GM20000 (cell line): ENCODE results near the gene SALL3.

Source experiments
- DNase-seq: peaks from one replicate; pipeline ENCODE4 v3.0.0; 2012; ENCODE audit warnings: low spot score
- TF ChIP-seq, protein P1 (sequence below): IDR thresholded peaks from 2 replicates; pipeline ENCODE4 v1.5.1; 2012; ENCODE audit warnings: mild to moderate bottlenecking, control low read depth; ENCODE audit errors: extremely low read depth, missing control alignments

The SALL3 gene

DNA sequence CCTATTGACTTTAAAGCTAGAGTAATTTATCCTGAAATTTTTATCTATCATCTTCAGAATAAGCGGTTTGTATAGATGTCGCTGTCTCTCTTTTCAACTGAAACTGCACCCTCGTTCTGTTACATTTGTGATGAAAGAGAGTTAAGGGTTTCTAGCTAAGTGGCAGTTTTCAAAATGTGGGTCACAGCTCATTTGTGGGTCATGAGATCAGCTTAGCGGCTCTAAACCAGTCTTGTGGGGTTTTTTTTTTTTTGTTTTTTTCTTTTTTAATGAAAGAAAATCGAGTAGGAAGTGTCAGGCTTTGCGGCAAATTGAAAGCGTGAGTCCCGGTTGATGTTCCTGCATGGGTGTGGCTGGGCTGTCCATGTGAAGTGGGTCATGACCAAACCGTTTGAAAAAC, 31.2 kb downstream of the SALL3 start:
- TF ChIP-seq, protein P1, sequence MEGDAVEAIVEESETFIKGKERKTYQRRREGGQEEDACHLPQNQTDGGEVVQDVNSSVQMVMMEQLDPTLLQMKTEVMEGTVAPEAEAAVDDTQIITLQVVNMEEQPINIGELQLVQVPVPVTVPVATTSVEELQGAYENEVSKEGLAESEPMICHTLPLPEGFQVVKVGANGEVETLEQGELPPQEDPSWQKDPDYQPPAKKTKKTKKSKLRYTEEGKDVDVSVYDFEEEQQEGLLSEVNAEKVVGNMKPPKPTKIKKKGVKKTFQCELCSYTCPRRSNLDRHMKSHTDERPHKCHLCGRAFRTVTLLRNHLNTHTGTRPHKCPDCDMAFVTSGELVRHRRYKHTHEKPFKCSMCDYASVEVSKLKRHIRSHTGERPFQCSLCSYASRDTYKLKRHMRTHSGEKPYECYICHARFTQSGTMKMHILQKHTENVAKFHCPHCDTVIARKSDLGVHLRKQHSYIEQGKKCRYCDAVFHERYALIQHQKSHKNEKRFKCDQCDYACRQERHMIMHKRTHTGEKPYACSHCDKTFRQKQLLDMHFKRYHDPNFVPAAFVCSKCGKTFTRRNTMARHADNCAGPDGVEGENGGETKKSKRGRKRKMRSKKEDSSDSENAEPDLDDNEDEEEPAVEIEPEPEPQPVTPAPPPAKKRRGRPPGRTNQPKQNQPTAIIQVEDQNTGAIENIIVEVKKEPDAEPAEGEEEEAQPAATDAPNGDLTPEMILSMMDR, result no peak
- no peak for DNase-seq

GRCh38 chr18:79011300-79011870, 31.8 kb downstream of the SALL3 start:
- TF ChIP-seq, protein P1, result no peak
- no peak for DNase-seq

GRCh38 chr18:79013869-79014268, 34.3 kb downstream of the SALL3 start:
- TF ChIP-seq, protein P1, result no peak
- DNase-seq, result no peak

DNA sequence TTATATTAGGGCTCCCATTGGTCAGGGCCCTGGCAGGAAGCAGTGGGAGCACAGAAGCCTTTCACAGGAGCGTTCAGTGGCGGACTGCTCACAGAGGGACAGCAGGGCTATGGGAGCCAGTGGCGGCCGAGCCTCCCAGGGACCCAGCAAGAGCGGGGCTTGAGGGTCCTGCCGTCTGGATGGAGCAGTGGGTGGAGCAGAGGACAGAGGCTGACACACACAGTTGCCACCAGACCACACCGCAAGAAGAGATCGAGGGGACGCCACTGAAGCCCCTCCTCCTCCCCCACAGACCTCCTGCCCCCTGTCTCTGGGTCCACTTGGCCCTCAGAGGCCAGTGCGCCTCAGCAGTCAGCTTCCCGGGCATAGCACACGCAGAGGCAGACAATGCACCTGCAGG, 39.3 kb downstream of the SALL3 start:
- DNase-seq, result no peak
- TF ChIP-seq, protein P1, result no peak

- TF ChIP-seq, protein P1, result no peak
- DNase-seq, result no peak
These were observed 40.3 kb downstream of the SALL3 start for GRCh38 chr18:79019881-79020280.

DNA sequence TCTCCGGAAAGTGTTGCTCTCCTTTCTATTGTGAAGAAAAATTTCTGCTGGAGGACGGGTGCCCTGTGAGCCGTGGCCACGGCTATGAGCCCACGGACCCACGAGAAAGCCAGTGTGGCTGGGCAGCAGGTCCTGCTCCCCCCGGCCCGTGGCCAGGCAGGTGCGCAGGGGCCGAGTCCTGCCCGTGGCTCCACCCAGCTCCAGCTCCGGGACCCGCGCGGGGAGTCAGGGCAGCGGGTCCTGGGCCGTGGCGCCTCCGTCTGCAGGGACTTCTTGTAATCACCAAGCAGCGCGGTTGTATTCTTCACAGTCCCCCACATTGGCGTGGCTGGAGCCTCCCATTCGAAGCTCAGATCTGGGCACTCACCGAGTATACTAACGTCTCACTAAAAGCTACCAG, 43.0 kb downstream of the SALL3 start:
- DNase-seq, result no peak
- TF ChIP-seq, protein P1, result no peak

DNA sequence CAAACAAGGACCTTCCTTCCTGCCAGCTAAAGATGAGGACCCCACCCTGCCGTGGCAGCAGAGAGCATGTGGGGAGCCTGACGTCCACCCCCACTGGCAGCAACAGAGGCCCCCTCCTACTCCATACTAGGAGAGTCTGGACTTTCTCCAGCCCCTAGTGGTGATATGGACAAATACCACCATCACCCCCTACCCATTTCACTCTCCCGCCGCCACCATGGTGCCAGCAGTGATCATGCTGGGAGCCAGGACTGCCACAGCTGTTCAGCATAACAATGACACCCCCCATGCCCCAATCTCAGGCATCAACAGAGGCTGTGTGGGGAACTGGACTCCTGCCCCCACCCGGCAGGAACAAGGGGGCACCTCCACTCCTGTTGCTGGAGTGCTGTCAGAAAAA, 46.9 kb downstream of the SALL3 start:
- TF ChIP-seq, protein P1, result no peak
- no peak for DNase-seq
